Thyroid gland (tissue), 4 donors: ENCODE results near the gene DISC1. TPM values are rescaled to one million over a fixed set of nuclear protein-coding genes. Genes with fewer than 3 reads are reported as not detected.
"Not testable (repeated sequence)": the region's sequence is repeated elsewhere in the genome, so short reads cannot be mapped to it uniquely, and the experiment has no call there.

Experiments
- DNase-seq, 2 donors: peaks; one replicate each; pipeline ENCODE4 v3.0.0-alpha.2; 2019
- H3K27ac ChIP-seq, 3 donors: fragments of 200-600 bp; sonication (generic); 1 replicate in 2 of 3; 2 replicates in 1 of 3; pipeline ENCODE4 v1.5.1; 2016 to 2019; ENCODE audit warnings: mild to moderate bottlenecking in 1 of 3, moderate library complexity in 1 of 3
- H3K27me3 ChIP-seq: fragments of 200-600 bp; sonication (generic); one replicate; pipeline ENCODE4 v1.5.1; 2019
- H3K36me3 ChIP-seq, 2 donors: fragments of 200-600 bp; sonication (generic); one replicate each; pipeline ENCODE4 v1.5.1; 2016 to 2019
- H3K4me1 ChIP-seq, 2 donors: fragments of 200-600 bp; sonication (generic); one replicate each; pipeline ENCODE4 v1.5.1; 2017 to 2019
- H3K4me3 ChIP-seq, 3 donors: fragments of 200-600 bp; sonication (generic); replicated peaks in 1 of 3; 1 replicate in 2 of 3; 2 replicates in 1 of 3; pipeline ENCODE4 v1.5.1; 2016; ENCODE audit warnings: mild to moderate bottlenecking in 1 of 3
- H3K9me3 ChIP-seq: fragments of 200-600 bp; sonication (generic); one replicate; pipeline ENCODE4 v1.5.1; 2017
- POLR2A ChIP-seq, 2 donors: fragments of 450-650 bp; IDR thresholded peaks; one replicate each; pipeline ENCODE4 v1.6.1; 2017; ENCODE audit warnings: antibody characterized with exemption in 2 of 2, mild to moderate bottlenecking in 2 of 2, moderate library complexity in 1 of 2
- WGBS, 2 donors: methylation state at CpG; one replicate each; pipeline ENCODE4 v1.1.5; 2017; 5-methylcytosine and 5-hydroxymethylcytosine counted together
- intact Hi-C: fragments of 100-400 bp; cut with DNase I; formaldehyde crosslinking; loops from one replicate; pipeline ENCODE4 v1.15.1; 2023
- total RNA-seq, 4 donors: library from RNA; depleted of rRNA; stranded (reverse); fragments of >200 nt; gene quantifications; one replicate each; pipeline ENCODE4 v1.2.3, GENCODE V29; 2016
- TF ChIP-seq, protein P1 (sequence below), 6 experiments: fragments of 200-600 bp in 3 of 6; fragments of 450-650 bp in 3 of 6; sonication (generic) in 3 of 6; IDR thresholded peaks; one replicate each; pipeline ENCODE4 v1.5.1; 2016 to 2019; ENCODE audit warnings: antibody characterized with exemption in 6 of 6, mild to moderate bottlenecking in 2 of 6, inconsistent platforms in 1 of 6, moderate library complexity in 1 of 6

DISC1 gene
- total RNA-seq, 4 donors from 2014 or later: 6.9 to 17.7 (median 9.8) TPM

DNA sequence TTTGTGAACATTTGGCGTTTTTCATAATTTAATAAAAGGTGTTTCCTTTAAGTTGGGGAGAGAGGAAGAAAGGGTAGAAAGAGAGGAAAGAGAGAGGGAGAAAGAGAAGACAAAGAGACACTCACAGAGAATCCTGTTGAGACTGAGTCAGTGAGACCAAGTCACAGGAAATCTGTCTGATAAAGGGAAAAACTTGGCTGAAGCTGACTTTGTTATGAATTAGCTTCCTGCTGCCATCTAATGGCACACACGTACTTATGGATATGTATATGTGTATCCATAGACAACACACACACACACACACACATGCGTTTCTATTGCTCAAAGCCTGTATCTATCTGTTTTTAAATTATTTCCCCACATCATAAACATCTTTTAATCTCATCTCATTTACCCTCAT lies 42.5 kb upstream of the DISC1 start:
- WGBS, 2 donors: 63 to 65% methylated on average over 3 of the region's 3 CpGs
- Histone ChIP-seq H3K9me3 (no peaks in the 10 kb centered on the region), H3K4me1 (no peaks in the 10 kb centered on the region), H3K36me3 (no peaks in the 10 kb centered on the region), H3K4me3 (no peak overlapping the region), H3K27me3 (no peaks in the 10 kb centered on the region), H3K27ac (no peak overlapping the region)
- TF ChIP-seq, protein P1, sequence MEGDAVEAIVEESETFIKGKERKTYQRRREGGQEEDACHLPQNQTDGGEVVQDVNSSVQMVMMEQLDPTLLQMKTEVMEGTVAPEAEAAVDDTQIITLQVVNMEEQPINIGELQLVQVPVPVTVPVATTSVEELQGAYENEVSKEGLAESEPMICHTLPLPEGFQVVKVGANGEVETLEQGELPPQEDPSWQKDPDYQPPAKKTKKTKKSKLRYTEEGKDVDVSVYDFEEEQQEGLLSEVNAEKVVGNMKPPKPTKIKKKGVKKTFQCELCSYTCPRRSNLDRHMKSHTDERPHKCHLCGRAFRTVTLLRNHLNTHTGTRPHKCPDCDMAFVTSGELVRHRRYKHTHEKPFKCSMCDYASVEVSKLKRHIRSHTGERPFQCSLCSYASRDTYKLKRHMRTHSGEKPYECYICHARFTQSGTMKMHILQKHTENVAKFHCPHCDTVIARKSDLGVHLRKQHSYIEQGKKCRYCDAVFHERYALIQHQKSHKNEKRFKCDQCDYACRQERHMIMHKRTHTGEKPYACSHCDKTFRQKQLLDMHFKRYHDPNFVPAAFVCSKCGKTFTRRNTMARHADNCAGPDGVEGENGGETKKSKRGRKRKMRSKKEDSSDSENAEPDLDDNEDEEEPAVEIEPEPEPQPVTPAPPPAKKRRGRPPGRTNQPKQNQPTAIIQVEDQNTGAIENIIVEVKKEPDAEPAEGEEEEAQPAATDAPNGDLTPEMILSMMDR (IDR thresholded peaks at IDR 0.05): no peak
- TF ChIP-seq POLR2A (IDR thresholded peaks at IDR 0.05): no peak
- DNase-seq: no peak
- intact Hi-C loops: no loop called here

DNA sequence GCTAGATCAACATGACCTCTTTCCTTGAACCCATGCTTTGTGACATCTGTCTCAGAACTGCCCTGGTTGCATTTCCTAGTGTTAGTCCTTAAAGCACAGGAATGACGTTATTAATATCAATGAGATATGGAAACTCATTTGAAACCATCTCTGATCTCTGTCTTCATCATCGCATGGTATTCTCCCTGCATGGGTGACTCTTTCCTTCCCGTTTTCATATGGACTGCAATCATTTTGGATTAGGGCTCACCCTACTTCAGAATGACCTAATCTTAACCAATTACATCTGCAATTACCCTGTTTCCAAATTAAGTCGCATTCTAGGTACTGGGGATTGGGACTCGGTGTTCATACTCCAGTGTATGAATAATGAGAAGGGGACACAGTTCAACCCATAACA lies 41.7 kb upstream of the DISC1 start:
- Histone ChIP-seq H3K9me3 (no peaks in the 10 kb centered on the region), H3K27me3 (no peaks in the 10 kb centered on the region), H3K4me1 (no peaks in the 10 kb centered on the region), H3K27ac (no peak overlapping the region), H3K4me3 (no peak overlapping the region), H3K36me3 (no peaks in the 10 kb centered on the region)
- intact Hi-C loops: no loop called here
- TF ChIP-seq, protein P1 (IDR thresholded peaks at IDR 0.05): no peak
- DNase-seq: no peak
- 74 to 80% methylated on average over 5 of the region's 5 CpGs for WGBS, 2 donors

DNA sequence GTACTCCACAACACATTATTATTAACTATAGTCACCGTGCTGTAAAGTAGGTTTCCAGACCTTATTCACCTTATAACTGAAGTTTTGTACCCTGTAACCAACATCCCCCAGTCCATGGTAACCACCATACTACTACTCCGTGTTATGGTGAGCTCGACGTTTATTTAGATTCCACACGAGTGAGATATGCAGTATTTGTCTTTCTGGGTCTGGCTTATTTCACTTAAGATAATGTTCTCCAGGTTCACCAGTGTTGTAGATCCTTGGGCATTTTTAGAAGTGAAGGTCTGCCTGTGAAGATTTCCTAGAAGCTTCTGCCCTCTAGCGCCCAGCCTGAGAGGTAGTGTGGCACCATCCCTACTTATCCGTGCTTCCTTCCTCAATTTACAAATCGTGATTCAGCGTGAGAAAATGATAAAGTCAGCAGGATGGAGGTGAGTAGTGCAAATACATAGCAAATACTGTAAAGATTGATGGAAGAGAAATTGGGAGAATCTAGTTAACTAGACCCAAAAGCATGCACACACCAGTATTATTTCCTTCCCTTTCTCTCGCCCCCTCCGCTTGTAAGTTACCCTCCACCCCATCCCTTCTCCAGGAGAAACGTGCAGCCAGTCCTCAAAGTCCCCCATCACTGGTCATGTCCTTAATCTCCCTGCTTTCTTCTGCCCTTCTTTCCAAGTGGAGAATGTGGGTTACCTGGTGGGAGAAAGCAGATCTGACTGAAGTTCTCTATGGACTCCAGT lies 36.0 kb upstream of the DISC1 start:
- H3K4me1 ChIP-seq: no peaks in the 10 kb centered on the region
- no peak overlapping the region for H3K4me3 ChIP-seq
- no peaks in the 10 kb centered on the region for H3K9me3 ChIP-seq
- 25 to 30% methylated on average over 12 of the region's 12 CpGs for WGBS, 2 donors
- TF ChIP-seq POLR2A (IDR thresholded peaks at IDR 0.05): no peak
- TF ChIP-seq, protein P1 (IDR thresholded peaks at IDR 0.05): peak; percentile 27 to 67 (median 50)
- intact Hi-C loops: no loop called here
- H3K27ac ChIP-seq: no peak overlapping the region
- no peaks in the 10 kb centered on the region for H3K36me3 ChIP-seq
- DNase-seq: peak; percentile 33 to 43
- H3K27me3 ChIP-seq: no peaks in the 10 kb centered on the region

DNA sequence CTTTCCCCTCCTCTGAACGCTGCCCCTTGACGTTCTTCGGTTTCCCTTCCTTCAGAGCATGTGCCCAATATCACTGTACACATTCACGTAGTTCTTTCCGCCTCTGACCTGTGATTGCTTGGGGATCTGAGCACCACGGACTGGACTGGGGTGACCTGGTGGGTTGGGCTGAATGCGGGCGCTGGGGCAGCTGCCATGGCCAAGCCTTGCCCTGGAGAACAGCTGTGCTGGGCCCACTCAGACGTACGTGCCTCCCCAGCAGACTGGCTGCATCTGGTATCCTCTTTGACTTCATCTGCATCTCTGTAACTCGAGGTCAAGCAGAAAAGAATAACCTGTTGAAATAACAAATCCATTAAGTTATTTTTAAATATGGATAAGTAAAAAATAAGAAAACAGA lies 35.1 kb upstream of the DISC1 start:
- TF ChIP-seq, protein P1 (IDR thresholded peaks at IDR 0.05): no peak
- no peak for TF ChIP-seq POLR2A (IDR thresholded peaks at IDR 0.05)
- Histone ChIP-seq H3K9me3 (no peaks in the 10 kb centered on the region), H3K4me3 (no peak overlapping the region), H3K27me3 (no peaks in the 10 kb centered on the region), H3K36me3 (no peaks in the 10 kb centered on the region), H3K27ac (no peak overlapping the region), H3K4me1 (no peaks in the 10 kb centered on the region)
- intact Hi-C loops: no loop called here
- DNase-seq: no peak
- 76 to 82% methylated on average over 11 of the region's 11 CpGs for WGBS, 2 donors

DNA sequence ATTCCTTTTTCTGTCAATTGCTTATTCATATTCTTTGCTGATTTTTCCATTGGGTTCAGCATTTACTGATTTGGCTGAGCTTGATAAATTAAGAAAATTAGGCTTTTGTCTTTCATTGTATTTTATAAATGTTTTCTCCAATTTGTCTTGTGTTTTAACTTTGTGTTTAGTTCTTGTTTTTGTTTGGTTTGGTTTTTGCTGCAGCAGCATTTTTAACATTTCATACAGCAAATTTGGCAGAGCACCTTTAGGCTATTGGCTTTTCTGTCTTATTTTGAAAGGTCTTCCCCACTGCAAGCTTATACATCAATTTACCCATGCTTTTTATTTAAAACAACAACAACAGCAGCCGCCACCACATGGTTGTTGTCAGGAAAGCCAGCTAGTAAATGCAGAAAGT lies 33.8 kb upstream of the DISC1 start:
- Histone ChIP-seq H3K27me3 (no peaks in the 10 kb centered on the region), H3K4me1 (no peaks in the 10 kb centered on the region), H3K9me3 (no peaks in the 10 kb centered on the region), H3K4me3 (no peak overlapping the region), H3K36me3 (no peaks in the 10 kb centered on the region), H3K27ac (no peak overlapping the region)
- TF ChIP-seq, protein P1 (IDR thresholded peaks at IDR 0.05): no peak
- TF ChIP-seq POLR2A (IDR thresholded peaks at IDR 0.05): no peak
- intact Hi-C loops: no loop called here
- DNase-seq: no peak
- 65 to 97% methylated on average over 1 of the region's 1 CpG for WGBS, 2 donors

DNA sequence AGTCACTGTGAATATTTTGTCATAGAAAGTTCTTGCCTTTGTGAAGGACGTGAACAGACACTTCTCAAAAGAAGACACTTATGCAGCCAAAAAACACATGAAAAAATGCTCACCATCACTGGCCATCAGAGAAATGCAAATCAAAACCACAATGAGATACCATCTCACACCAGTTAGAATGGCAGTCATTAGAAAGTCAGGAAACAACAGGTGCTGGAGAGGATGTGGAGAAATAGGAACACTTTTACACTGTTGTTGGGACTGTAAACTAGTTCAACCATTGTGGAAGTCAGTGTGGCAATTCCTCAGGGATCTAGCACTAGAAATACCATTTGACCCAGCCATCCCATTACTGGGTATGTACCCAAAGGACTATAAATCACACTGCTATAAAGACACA lies 33.3 kb upstream of the DISC1 start:
- H3K4me1 ChIP-seq, H3K9me3 ChIP-seq, DNase-seq, H3K27me3 ChIP-seq, H3K4me3 ChIP-seq, H3K27ac ChIP-seq, H3K36me3 ChIP-seq, intact Hi-C loops: not testable (repeated sequence)
- WGBS, 2 donors: 91 to 100% methylated on average over 1 of the region's 1 CpG
